CD14-positive monocyte (primary cell): ENCODE measurements around the gene USP25. TPM values are rescaled to one million over a fixed set of nuclear protein-coding genes. Genes with fewer than 3 reads are reported as not detected.

ENCODE experiments used
- DNase-seq, 3 donors: peaks; one replicate each; pipeline ENCODE4 v3.0.0-alpha.2; 2011 to 2022
- H2AFZ ChIP-seq: 2 replicates; pipeline ENCODE4 v1.6.0; 2012; ENCODE audit warnings: mild to moderate bottlenecking, low read depth, low read length, inconsistent platforms; ENCODE audit not compliant: insufficient read depth, poor library complexity, severe bottlenecking
- H3K27ac ChIP-seq, 2 donors: 1 replicate in 1 of 2; 2 replicates in 1 of 2; pipeline ENCODE4 v1.5.1; 2012 to 2013; ENCODE audit warnings: low read length in 2 of 2, control low read depth in 1 of 2, inconsistent platforms in 1 of 2, low read depth in 1 of 2, mild to moderate bottlenecking in 1 of 2
- H3K27me3 ChIP-seq, 2 donors: one replicate each; pipeline versions ENCODE4 v1.6.0 to v1.6.1; 2011 to 2013; ENCODE audit warnings: low read length in 2 of 2; ENCODE audit not compliant: control insufficient read depth in 2 of 2, insufficient read depth in 2 of 2
- H3K36me3 ChIP-seq, 2 donors: replicated peaks in 1 of 2; 1 replicate in 1 of 2; 2 replicates in 1 of 2; pipeline versions ENCODE4 v1.5.1 to v1.6.1; 2012 to 2013; ENCODE audit warnings: low read length in 2 of 2, control low read depth in 1 of 2, inconsistent platforms in 1 of 2, mild to moderate bottlenecking in 1 of 2; ENCODE audit not compliant: insufficient read depth in 2 of 2, control insufficient read depth in 1 of 2
- H3K4me1 ChIP-seq, 2 donors: 1 replicate in 1 of 2; 2 replicates in 1 of 2; pipeline versions ENCODE4 v1.5.1 to v1.6.1; 2012 to 2013; ENCODE audit warnings: low read length in 2 of 2, control low read depth in 1 of 2, inconsistent platforms in 1 of 2, mild to moderate bottlenecking in 1 of 2, moderate library complexity in 1 of 2; ENCODE audit not compliant: insufficient read depth in 2 of 2, control insufficient read depth in 1 of 2
- H3K4me2 ChIP-seq: replicated peaks from 2 replicates; pipeline ENCODE3; 2012; ENCODE audit warnings: low read length, moderate library complexity, mild to moderate bottlenecking; ENCODE audit not compliant: poor library complexity, severe bottlenecking; ENCODE audit errors: extremely low read depth
- H3K4me3 ChIP-seq, 3 experiments: fragments of 200-600 bp in 1 of 3; sonication (generic) in 1 of 3; replicated peaks in 1 of 3; 1 replicate in 2 of 3; 2 replicates in 1 of 3; pipeline ENCODE4 v1.5.1; 2011 to 2013; ENCODE audit warnings: low read length in 3 of 3, mild to moderate bottlenecking in 3 of 3, control low read depth in 2 of 3, low read depth in 2 of 3, inconsistent platforms in 1 of 3, moderate library complexity in 1 of 3
- H3K79me2 ChIP-seq: 2 replicates; pipeline ENCODE4 v1.6.0; 2012; ENCODE audit warnings: mild to moderate bottlenecking, control low read depth, inconsistent platforms, low read length, moderate library complexity; ENCODE audit not compliant: insufficient read depth
- H3K9ac ChIP-seq: 2 replicates; pipeline ENCODE4 v1.6.0; 2017; ENCODE audit warnings: low read length, mild to moderate bottlenecking; ENCODE audit not compliant: insufficient read depth, poor library complexity, severe bottlenecking
- H3K9me3 ChIP-seq, 2 donors: replicated peaks in 1 of 2; 1 replicate in 1 of 2; 2 replicates in 1 of 2; pipeline versions ENCODE4 v1.5.1 to v1.6.1; 2012 to 2013; ENCODE audit warnings: low read length in 2 of 2, control low read depth in 1 of 2; ENCODE audit not compliant: control insufficient read depth in 1 of 2, insufficient read depth in 1 of 2
- H4K20me1 ChIP-seq: 2 replicates; pipeline ENCODE4 v1.6.0; 2012; ENCODE audit warnings: mild to moderate bottlenecking, low read length, control low read depth, moderate library complexity; ENCODE audit not compliant: insufficient read depth
- H3K27ac Mint-ChIP-seq, 7 donors: one replicate each; pipeline ENCODE4 v1.8.0; 2020; ENCODE audit warnings: mild to moderate bottlenecking in 7 of 7, mixed read lengths in 7 of 7, moderate library complexity in 6 of 7, inconsistent platforms in 2 of 7
- H3K27me3 Mint-ChIP-seq, 3 donors: one replicate each; pipeline ENCODE4 v1.8.0; 2021 to 2022; ENCODE audit warnings: low read depth in 3 of 3, mild to moderate bottlenecking in 3 of 3, mixed read lengths in 3 of 3, moderate library complexity in 3 of 3, inconsistent platforms in 1 of 3
- H3K36me3 Mint-ChIP-seq, 2 donors: one replicate each; pipeline ENCODE4 v1.8.0; 2020; ENCODE audit warnings: mixed read lengths in 2 of 2, inconsistent platforms in 1 of 2, mild to moderate bottlenecking in 1 of 2
- H3K4me1 Mint-ChIP-seq: one replicate; pipeline ENCODE4 v1.8.0; 2020; ENCODE audit warnings: mild to moderate bottlenecking, mixed read lengths
- H3K4me3 Mint-ChIP-seq, 2 donors: one replicate each; pipeline ENCODE4 v1.8.0; 2020; ENCODE audit warnings: mild to moderate bottlenecking in 2 of 2, mixed read lengths in 2 of 2, moderate library complexity in 1 of 2
- H3K9me3 Mint-ChIP-seq, 7 donors: one replicate each; pipeline ENCODE4 v1.8.0; 2020 to 2022; ENCODE audit warnings: mixed read lengths in 7 of 7, mild to moderate bottlenecking in 6 of 7, moderate library complexity in 6 of 7, inconsistent platforms in 2 of 7
- CTCF ChIP-seq: fragments of 200-600 bp; IDR thresholded peaks from one replicate; pipeline ENCODE4 v1.8.0; 2022; ENCODE audit warnings: antibody characterized with exemption, mild to moderate bottlenecking
- WGBS: methylation state at CpG from one replicate; pipeline ENCODE4 v1.1.5; 2013; ENCODE audit warnings: missing lambda C conversion rate; ENCODE audit not compliant: insufficient coverage; 5-methylcytosine and 5-hydroxymethylcytosine counted together
- intact Hi-C, 2 donors: fragments of 100-400 bp; cut with micrococcal nuclease; formaldehyde crosslinking; loops; one replicate each; pipeline versions ENCODE4 v1.15.0 to v1.15.1; 2023
- polyA plus RNA-seq, 3 donors: library from polyadenylated mRNA; depleted of rRNA in 1 of 3; unstranded in 2 of 3; stranded (reverse) in 1 of 3; fragments of 300-500 nt in 2 of 3; fragments of >200 nt in 1 of 3; fragmentation: Illumina TruSeq in 2 of 3; gene quantifications; 1 replicate in 2 of 3; 2 replicates in 1 of 3; pipeline ENCODE4 v1.2.3, GENCODE V29; 2012 to 2021

The USP25 gene
- polyA plus RNA-seq, 3 donors, result 7.2 to 15.6 (median 9.6) TPM

DNA sequence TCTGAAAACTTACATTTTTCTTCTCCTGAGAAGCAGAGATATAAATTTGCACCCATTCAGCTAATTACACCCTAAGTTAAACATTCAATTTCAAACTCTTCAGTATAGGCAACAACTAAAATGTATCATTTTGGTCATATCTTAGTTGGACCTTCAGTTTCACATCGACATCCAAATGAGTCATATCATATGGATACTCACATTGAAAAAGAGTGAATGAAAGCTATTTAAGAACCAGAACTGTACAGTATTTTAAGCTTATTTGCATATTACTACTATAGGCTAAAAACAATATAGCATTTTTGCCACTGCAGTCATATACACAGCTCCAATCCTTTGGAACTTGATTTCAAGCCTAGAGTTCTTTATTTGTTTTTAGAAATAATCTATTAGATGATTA is 33.6 kb downstream of the USP25 start:
- peaks cover 98% of the 10 kb centered on the region for H3K79me2 ChIP-seq
- no peak overlapping the region for H3K9ac ChIP-seq
- Mint-ChIP-seq H3K4me3 (no peak overlapping the region), H3K36me3 (peaks cover 28 to 47% of the 10 kb centered on the region in 2 donors), H3K4me1 (peaks cover 19% of the 10 kb centered on the region), H3K27me3 (no peaks in the 10 kb centered on the region), H3K9me3 (peaks cover under 1 to 7% (median 6%) of the 10 kb centered on the region in 7 donors), H3K27ac (no peak overlapping the region)
- H3K4me1 ChIP-seq, result no peaks in the 10 kb centered on the region
- H3K4me3 ChIP-seq, result no peak overlapping the region
- no peak overlapping the region for H3K27ac ChIP-seq
- no peak for DNase-seq
- no peak for TF ChIP-seq CTCF
- no peaks in the 10 kb centered on the region for H3K27me3 ChIP-seq
- H4K20me1 ChIP-seq, result peaks cover 100% of the 10 kb centered on the region
- H3K9me3 ChIP-seq, result peaks cover 0 to 3% of the 10 kb centered on the region in 2 donors
- intact Hi-C loops, result loop anchor here in 1 of 2 donors (10.0 kb wide), 1 partner anchor 59 kb away; no protein-coding TSS in a partner anchor
- peaks cover 17 to 56% of the 10 kb centered on the region in 2 donors for H3K36me3 ChIP-seq
- H2AFZ ChIP-seq, result no peak overlapping the region
- no peak overlapping the region for H3K4me2 ChIP-seq
- WGBS, result no CpG with 5 or more reads among the region's 1 CpG

DNA sequence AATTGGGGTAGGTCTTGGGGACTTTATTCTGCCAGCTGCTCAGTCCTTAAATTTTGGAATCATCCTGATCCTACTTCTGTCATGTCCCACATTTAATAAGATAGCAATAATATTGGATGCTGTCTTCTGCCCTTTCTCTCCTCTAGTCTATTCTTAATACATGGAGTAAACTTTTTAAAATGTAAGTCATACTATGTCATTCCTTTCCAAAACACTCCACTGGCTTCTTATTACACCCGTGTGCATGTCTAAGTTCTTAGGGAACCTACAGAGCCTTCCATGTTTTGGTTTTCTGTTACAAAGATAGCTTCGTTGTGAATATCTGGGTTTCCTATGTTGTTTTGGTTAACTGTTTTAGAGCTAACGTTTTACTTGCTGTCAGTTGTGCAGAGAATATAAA is 35.1 kb downstream of the USP25 start:
- Histone ChIP-seq H3K9ac (no peak overlapping the region), H3K4me3 (no peak overlapping the region), H3K27ac (no peak overlapping the region), H3K79me2 (peaks cover 98% of the 10 kb centered on the region), H3K4me1 (no peaks in the 10 kb centered on the region), H2AFZ (no peak overlapping the region), H3K36me3 (peaks cover 28 to 71% of the 10 kb centered on the region in 2 donors), H4K20me1 (peaks cover 100% of the 10 kb centered on the region), H3K4me2 (no peak overlapping the region), H3K9me3 (no peaks in the 10 kb centered on the region), H3K27me3 (no peaks in the 10 kb centered on the region)
- 100% methylated on average over 1 of the region's 3 CpGs for WGBS
- Mint-ChIP-seq H3K27ac (peak overlapping the region in 1 of 7 donors; percentile 70), H3K4me3 (no peak overlapping the region), H3K36me3 (peaks cover 39 to 56% of the 10 kb centered on the region in 2 donors), H3K9me3 (peaks cover 0 to 5% (median 2%) of the 10 kb centered on the region in 7 donors), H3K4me1 (peaks cover 19% of the 10 kb centered on the region), H3K27me3 (no peaks in the 10 kb centered on the region)
- intact Hi-C loops, result loop anchor here in 1 of 2 donors (10.0 kb wide), 1 partner anchor 60 kb away; no protein-coding TSS in a partner anchor
- no peak for DNase-seq
- TF ChIP-seq CTCF, result no peak
